Left colon (tissue), 2 donors: ENCODE data around the gene CD226. TPM values are rescaled to one million over a fixed set of nuclear protein-coding genes. Genes with fewer than 3 reads are reported as not detected.
"Not testable (repeated sequence)": the region's sequence is repeated elsewhere in the genome, so short reads cannot be mapped to it uniquely, and the experiment has no call there.

Experiments used
- ATAC-seq: fragments of 200-7000 bp; cut with Tn5 transposase; one replicate; pipeline ENCODE4 v1.9.1; 2020; ENCODE audit warnings: mild to moderate bottlenecking, moderate library complexity
- DNase-seq, 2 donors: peaks; one replicate each; pipeline ENCODE4 v3.0.0-alpha.2; 2020
- intact Hi-C, 2 donors: fragments of 100-400 bp; cut with DNase I in 1 of 2; cut with micrococcal nuclease in 1 of 2; formaldehyde crosslinking; loops; one replicate each; pipeline versions ENCODE4 v1.11.2 to v1.14.0; 2022; cut with DNase I, micrococcal nuclease
- total RNA-seq, 2 donors: library from RNA; stranded (reverse); fragmentation: NEBNext Ultra II Directional; extraction: Animal tissue kit (Norgen Biotek cat#: 25700); gene quantifications; one replicate each; pipeline ENCODE4 v1.2.1, GENCODE V29; 2021
- donor health status: DM: no; HTN: no; CAD: no.
- donor health status: DM: yes; HTN: yes; CAD: no.

CD226 gene
- total RNA-seq, 2 donors from 2014 or later = 1.0 to 1.3 TPM

DNA sequence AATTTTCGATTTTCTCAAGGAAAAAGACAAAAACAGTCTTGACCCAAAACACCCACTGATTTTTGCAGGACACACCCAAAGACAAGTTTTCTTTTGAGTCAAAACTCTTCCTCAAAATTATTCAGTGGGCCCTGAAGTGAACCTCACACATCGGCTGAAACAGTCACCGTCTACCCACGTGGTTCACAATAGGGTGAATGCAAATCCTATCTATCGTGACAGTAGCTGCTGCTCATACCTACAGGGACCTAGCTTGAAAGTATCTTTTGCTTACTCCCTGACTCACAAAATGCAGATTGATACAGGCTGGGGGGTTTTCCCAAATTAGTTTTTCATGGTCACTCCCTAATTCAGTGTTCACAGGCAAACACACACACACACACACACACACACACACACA, 10.7 kb upstream of the CD226 start:
- no peak for DNase-seq
- intact Hi-C loops = no loop called here
- ATAC-seq = no peak

DNA sequence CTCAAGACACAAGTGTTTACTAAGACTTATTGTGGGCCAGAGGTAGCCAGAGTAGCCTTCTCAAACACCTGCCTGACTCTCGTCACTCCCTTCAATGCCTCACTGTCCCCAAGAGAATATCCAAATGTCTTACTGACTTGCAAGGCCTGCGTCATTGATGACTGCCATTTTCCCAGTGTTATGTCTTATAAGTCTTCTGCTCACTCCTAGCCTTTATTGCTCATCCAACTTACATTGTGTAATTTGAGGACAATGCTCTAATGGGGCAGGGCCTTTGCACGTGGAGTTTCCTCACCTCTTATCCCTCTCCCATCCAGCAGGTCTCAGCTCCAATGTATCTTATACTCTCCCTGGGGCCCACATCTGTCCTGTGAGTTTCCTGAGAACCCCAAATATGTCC, 10.1 kb upstream of the CD226 start:
- intact Hi-C loops = no loop called here
- DNase-seq (no peak), ATAC-seq (no peak)

DNA sequence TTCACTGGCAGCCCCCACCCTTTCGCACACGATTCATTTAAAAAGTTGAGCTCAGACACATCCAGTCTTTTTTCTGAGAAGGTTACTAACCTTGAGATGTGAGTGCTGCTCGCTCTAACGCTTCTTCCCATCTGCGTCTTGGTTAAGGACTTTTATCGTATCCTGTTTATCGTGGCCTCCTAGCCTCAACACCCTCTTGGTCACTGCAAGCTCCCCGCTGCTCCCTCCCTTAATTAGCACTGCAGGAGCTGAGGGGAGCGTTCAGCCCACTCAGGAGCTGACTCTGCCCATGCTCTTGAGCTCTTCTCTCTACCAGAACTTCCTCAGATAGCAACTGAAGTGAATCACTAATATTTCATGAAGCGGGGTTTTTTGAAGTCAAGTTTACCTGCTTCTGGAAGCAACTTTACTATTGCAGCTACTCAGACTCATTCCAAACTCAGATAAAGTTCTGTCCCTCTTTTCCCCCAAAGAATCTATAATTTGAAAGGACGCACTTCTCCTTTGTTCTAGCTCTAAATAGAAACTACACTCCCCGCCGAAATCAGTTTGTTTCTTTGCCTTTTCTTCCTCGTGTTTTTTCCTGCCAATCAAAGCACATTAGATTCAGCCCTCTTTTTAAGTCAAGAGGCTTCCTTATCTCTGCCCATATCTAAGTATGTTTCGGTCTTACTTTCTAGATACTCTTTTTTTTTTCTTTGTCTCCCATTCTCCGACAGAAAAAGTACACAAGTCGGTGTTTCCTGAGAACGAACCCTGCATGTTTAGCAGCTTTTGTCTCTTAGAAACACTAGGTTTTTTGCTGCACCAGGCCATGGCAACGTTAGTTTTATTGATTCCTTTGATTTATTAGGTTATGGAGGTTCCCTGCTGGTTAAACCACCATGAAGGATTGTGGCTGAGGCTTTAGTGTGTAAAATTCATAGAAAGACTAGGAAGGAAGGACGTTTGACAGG, 9.3 kb upstream of the CD226 start:
- no peak for DNase-seq
- intact Hi-C loops = no loop called here
- ATAC-seq = no peak

DNA sequence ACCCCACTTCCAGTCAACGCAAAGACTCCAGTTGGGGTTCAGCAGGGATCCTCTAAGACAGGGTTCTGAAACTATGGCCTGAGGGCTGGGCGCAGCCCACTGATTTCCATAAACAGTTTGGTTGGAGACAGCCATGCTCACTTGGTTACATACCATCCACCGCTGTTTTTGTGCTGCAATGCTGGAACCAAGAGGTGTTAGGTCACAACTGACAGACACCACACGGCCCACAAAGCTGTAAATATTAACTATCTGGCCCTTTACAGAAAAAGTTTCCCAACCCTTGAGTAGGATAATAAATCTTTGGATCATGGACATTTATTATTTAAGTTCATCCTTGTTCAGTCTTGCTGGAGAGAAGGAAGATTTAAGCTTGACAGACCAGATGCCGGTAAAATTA, 8.4 kb upstream of the CD226 start:
- no peak for DNase-seq
- no peak for ATAC-seq
- intact Hi-C loops = no loop called here

DNA sequence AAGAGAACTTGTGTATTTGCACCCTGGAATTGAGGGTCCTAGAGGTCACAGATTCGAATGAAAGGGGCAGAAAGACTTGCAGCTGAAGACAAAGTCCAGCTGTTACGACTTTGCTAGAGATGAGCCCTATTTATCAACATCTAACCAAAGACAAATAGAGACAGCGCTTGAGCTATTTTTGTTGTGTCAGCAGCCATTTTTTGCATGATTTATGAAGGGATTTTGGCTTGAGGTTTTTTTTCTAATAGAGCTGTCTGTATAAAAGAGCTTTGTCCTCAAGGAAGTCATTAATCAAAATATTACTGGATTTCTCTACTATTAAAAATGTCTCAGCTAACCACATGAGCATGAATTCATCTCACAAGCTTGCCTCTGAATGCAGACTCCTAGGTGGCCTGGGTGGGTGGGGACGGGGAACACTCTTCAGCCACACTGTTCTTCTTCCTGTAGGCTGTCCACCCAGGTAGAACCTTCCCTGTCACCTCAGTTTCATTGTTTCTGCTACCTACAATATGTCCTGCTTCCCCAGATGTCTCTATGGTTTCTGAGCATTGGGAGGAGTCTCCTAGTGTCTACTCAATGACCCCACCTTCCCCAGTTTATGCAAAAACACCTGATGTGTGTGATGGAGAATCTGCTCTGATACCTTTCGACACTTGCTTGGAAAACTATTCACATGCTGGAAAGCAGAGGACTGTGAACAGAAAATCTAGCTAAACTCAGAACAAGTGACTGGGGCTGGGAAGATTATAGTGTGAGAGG, 7.2 kb upstream of the CD226 start:
- ATAC-seq = no peak
- DNase-seq = no peak
- intact Hi-C loops = no loop called here

DNA sequence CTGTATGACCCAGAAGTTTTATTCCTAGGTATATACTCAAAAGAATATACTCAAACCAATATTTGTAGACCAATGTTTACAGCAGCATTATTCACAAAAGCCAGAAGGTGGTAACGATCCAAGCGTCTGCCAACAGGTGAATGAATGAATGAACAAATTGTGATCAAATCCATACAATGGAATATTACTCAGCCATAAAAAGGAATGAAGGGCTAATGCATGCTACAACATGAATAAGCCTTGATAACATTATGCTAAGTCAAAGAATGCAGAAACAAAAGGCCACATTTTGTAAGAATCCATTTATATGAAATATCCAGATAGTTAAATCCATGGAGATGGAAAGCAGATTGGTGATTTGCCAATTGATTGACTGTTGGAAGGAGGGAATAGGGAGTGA, 5.5 kb upstream of the CD226 start:
- intact Hi-C loops = no loop called here
- DNase-seq (no peak), ATAC-seq (no peak)

DNA sequence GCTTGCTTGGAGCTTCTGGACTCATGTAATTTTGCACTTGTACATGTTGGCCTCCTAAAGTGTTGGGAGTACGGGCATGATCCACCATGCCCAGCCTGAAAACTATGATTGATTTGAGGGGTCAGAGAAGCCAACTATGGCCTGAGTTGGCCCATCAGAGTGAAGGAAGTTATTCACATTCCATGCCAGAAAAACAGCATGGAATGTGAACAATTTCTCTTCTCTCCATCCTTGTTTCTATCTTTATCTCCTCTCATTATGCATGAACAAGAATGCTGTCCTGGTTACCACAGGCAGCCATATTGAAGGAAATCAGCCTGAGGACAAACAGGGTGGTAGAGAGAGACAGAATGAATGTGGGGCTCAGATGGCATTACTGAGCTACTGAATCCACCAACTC, 3.5 kb upstream of the CD226 start:
- intact Hi-C loops = no loop called here
- DNase-seq (no peak), ATAC-seq (no peak)

DNA sequence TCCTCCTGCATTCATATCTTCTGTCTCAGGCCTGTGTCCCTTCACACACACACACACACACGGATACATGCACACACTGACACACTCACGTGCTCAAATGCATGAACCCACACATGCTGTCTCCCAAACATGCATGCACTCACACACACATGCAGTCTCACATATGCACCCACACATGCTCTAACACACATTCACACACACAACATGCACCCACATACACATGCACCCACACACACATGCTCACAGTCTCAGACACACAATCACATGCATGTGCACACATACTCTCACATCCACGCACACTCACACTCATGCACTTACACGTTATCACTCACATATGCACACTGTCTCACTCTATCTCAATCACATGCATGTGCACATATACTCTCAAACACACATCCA, 1.9 kb upstream of the CD226 start:
- ATAC-seq = no peak
- intact Hi-C loops = no loop called here
- no peak for DNase-seq

DNA sequence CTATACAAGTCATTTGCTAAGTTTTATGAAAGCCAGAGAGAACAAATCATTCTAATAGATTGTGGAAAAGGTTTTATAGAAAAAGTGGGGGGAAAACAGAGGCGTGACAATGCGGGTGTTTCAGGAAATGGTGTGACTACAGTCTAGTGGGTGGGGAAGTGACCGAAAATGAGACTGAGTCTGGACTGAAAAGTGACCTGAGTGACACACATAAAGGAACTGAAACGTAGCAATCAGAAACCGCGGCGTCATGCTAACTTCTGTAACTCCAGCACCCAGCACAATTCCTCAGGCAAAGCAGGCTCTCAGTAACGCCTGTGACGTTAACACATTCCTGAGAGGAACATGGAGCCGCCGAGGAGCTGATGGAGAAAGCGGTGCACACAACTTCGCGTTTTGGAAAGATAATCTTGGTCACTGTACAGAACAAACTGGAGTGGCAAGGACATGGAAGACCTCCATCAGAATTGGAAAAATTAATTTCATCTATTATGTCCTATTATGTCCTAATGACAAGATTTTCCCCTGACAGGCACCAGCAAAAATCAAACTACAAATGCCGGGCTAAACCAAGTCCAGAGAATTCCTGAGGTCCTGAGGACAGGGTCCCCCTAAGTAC, 1.4 kb upstream of the CD226 start:
- intact Hi-C loops = no loop called here
- peak; percentile 43 to 53 for DNase-seq
- ATAC-seq = no peak

DNA sequence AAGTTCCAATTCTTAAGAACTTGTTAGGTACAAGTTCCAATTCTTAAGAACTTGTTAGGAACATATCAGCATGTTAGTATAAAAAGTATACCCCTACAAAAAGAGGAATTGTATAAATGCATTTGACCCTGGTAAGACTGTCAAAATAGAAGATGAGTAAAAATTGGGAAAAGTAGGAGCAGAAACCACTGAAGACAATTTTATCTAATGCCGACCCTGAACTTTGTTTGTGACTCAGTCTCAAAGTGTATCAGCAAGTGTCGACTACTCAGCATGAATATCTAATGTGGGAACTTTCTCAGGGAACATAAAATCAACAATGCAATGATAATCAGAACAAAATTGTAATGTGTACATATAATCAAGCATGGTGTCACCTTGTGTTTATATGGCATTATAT, 583 bp upstream of the CD226 start:
- DNase-seq (no peak), ATAC-seq (no peak)
- intact Hi-C loops = no loop called here

DNA sequence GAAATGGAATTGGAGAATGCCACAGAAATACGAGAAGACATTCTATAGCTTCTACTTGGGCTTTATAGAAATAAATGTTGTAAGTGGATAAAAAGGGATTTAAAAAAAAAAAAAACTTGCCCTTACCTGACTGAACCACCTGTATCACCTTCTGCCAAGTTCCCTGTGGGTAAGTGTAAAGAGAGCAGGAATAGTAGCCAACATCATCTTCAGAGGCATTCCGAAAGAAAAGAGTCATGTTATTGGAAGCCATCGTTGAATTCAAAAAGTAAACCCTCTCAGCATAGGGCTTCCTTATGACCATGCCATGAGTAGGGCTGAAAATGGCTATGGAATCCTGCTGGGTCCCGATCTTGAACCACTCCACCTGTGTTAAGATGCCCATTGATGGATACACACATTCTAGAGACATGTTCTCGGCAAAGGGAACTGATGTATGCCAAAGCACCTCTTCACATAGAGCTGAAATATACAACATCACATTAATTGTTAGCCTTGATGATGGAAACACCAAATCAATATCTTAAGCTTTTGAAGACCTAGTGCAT, 991 bp downstream of the CD226 start:
- ATAC-seq (no peak), DNase-seq (no peak)
- intact Hi-C loops = no loop called here

DNA sequence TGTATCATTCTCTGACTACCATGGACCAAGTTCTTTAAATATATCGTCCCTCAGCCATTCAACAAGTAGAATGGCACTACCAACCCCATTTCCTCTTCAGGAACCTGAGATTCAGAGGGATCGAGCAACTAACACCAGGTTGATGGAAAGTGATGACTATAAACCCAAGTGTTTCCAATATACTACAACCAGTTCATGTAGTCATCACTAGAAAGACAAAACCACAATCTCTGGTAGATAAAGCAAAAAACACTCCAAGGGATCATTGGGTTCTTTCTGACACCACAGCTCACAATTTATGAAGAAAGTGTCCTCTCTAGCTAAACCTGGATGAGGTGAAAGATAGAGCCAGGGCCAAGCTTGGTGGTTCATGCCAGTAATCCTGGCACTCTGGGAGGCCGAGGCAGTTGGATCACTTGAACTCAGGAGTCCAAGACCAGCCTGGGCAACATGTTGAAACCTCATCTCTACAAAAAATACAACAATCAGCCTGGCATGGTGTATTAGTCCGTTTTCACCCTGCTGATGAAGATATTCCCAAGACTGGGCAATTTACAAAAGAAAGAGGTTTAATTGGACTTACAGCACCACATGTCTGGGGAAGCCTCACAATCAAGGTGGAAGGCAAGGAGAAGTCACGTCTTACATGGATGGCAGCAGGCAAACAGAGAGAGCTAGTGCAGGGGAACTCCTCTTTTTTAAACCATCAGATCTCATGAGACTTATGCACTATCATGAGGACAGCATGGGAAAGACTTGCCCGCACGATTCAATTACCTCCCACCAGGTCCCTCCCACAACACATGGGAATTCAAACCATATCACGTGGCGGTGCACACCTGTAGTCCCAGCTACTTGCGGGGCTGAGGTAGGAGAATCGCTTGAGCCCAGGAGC, 2.2 kb downstream of the CD226 start:
- ATAC-seq (no peak), DNase-seq (no peak)
- intact Hi-C loops = no loop called here

DNA sequence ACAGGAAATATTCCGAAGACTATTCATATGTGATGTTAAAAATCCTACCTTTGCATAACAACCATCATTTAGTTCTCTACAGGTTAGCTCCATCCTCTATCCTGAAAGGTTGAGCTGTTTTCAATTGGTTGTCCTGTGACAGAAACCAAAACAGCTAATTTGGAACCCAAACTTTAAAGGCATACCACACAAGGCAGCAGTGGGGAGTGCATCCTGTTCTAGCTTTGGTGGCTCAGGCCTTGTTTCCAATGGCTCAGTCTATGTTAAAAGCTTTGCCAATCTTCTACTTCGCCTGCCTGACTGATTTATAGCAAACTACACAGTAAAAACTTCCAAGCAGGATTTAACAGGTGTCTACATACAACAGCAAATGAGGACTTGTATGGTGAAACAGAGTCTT, 3.2 kb downstream of the CD226 start:
- intact Hi-C loops = no loop called here
- ATAC-seq = no peak
- no peak for DNase-seq

DNA sequence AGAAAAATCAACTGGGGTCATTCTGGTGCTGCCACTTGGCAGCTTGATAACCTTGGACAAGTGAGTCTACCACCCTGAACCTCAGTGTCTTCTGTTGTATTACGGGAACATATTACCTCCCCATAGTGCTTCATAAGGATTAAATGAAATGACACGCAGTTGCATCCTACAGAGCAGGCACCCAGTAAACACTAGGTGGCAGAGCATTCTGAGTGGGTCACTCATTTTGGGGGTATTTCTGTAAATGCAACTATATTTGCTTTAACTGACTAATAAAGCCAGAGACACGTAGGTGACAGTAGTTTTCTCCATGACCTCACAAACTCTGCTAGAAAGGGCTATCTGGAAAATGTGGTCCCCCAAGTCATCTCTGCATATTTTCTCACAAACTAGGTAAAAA, 4.7 kb downstream of the CD226 start:
- intact Hi-C loops = no loop called here
- no peak for DNase-seq
- no peak for ATAC-seq

DNA sequence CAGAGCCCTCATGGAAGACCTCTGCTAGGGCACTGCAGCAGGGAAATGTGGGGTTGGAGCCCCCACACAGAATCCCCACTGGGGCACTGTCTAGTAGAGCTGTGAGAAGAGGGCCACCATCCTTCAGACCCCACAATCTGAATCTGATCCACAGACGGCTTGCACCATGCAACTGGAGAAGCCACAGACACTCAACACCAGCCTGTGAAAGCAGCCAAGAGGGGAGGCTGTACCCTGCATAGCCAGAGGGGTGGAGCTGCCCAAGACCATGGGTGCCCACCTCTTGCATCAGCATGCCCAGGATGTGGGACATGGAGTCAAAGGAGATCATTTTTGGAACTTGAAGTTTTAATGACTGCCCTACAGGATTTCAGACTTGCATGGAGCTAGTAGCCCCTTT, 6.5 kb downstream of the CD226 start:
- ATAC-seq (no peak), DNase-seq (no peak)
- intact Hi-C loops = no loop called here

DNA sequence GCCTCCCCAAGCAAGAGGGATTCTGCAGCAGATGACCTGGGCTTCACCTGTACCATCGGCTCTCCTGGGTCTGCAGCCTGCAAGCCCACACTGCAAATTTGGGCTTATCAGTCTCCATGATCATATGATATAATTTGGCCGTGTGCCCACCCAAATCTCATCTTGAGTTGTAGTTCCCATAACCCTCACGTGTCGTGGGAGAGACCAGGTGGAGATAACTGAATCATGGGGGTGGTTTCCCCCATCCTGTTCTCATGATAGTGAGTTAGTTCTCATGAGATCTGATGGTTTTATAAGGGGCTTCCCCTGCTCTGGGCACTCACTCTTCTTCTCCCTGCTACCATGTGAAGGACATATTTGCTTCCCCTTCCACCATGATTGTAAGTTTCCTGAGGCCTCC, 7.9 kb downstream of the CD226 start:
- DNase-seq, intact Hi-C loops, ATAC-seq: not testable (repeated sequence)

DNA sequence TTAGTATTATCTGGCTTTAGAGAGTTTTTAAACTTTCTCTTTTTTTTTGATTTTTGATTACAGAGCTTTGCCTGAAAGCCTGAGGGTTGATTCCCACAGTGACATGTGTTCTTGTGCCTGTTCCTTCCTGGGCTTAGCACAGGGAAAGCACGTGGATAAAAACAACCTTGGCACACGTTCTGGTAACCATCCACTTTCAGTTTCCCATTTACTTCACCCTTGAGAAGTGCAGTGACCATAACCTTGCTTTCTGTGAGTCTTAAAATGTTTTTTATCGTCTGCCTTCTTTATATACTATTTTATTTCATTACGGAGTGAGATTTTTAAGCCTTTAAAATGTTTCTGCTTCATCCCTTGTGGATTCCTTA, 11.5 kb downstream of the CD226 start:
- peak; percentile 54 for ATAC-seq
- intact Hi-C loops = no loop called here
- DNase-seq = no peak

DNA sequence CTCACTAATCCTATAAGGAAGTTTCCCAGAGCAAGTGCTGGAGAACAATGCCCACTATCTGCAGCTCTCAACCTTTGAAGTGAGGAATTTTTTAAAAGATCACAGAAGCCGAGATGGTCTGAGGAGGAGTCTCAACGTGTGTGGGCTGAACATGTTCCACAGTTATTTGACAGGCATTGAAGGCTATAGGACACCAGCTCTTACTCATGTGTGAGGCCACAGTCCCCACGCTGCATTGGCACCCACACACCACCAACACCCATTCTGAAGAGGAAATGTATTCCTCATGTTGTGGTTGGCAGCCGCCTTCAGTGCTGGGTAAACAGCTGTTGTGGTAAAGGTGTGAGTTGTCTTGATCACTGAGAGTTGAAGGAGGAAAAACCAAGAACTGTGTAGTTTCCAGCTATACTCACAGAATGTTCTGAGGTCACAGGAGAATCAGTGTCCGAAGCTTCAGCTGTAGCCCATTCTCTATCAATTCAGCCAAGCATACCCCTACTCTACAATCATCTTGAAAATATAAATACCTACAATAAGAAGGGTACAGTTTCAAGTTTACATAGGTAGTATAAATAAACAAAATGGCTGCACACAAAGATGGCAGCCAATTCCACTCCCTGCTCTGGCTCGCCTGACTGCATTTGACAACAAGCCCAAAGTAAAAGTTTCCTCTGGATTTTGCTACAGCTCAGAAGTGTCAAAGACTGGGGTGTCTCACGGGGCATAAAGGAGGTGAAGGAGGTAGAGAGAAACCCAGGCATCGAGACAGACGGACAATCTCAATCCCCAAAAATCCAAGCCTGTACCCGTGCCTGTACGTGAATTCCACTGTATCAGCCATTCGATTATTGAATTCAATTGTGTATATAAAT, 12.1 kb downstream of the CD226 start:
- ATAC-seq (peak; percentile 58), DNase-seq (peak in 1 of 2 donors; percentile 36)
- intact Hi-C loops = no loop called here
